RWPE1 (cell line): ENCODE data around the gene NLRP12.
A peak's percentile ranks its signal among the peaks of the same experiment; 100 is the strongest.
"Not testable (repeated sequence)": the region's sequence is repeated elsewhere in the genome, so short reads cannot be mapped to it uniquely, and the experiment has no call there.

Experiments
- CTCF ChIA-PET: fragments of 350-600 bp; sonication (Branson Sonifier 250); formaldehyde crosslinking; extraction: SDS; loops from one replicate; lab custom pipeline; 2021; lab: Yijun Ruan, JAX
- POLR2A ChIA-PET: fragments of 400-600 bp; formaldehyde crosslinking; extraction: SDS; loops from one replicate; lab custom pipeline; 2020; ENCODE audit warnings: antibody characterized with exemption; ENCODE audit not compliant: low non-redundant PET; lab: Yijun Ruan, JAX
- DNase-seq: peaks from one replicate; pipeline ENCODE4 v3.0.0; 2012; ENCODE audit warnings: low spot score
- H3K27ac ChIP-seq: fragments of 450-650 bp; 2 replicates; pipeline ENCODE4 v1.5.1; 2017
- TF ChIP-seq, protein P1 (sequence below): fragments of 450-650 bp; conservative IDR thresholded peaks from 2 replicates; pipeline ENCODE4 v1.5.1; 2017; ENCODE audit warnings: low read depth, mild to moderate bottlenecking

Gene NLRP12

DNA sequence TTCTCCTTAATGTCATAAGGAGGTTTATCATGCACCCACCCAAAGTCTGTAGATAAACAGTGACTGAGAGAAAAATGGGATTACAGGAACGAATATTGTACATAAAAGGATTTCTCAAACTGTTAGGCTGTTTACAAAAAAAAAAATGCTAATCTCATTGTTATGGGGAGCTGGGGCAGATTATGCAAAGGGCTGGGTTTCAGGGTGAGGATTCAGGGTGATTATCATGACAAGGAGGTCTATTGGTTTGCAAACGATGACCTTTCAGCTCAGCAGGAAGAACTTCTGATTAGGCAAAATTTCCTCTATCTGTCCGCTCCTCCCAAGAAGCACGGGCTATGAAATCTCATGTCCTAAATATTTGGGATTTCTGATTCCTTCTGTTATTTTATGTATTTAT is 41.4 kb downstream of the NLRP12 start:
- TF ChIP-seq, protein P1, sequence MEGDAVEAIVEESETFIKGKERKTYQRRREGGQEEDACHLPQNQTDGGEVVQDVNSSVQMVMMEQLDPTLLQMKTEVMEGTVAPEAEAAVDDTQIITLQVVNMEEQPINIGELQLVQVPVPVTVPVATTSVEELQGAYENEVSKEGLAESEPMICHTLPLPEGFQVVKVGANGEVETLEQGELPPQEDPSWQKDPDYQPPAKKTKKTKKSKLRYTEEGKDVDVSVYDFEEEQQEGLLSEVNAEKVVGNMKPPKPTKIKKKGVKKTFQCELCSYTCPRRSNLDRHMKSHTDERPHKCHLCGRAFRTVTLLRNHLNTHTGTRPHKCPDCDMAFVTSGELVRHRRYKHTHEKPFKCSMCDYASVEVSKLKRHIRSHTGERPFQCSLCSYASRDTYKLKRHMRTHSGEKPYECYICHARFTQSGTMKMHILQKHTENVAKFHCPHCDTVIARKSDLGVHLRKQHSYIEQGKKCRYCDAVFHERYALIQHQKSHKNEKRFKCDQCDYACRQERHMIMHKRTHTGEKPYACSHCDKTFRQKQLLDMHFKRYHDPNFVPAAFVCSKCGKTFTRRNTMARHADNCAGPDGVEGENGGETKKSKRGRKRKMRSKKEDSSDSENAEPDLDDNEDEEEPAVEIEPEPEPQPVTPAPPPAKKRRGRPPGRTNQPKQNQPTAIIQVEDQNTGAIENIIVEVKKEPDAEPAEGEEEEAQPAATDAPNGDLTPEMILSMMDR, result no peak
- POLR2A ChIA-PET, result no interaction called here
- no peak for DNase-seq
- CTCF ChIA-PET, result no interaction called here
- no peak overlapping the region for H3K27ac ChIP-seq

DNA sequence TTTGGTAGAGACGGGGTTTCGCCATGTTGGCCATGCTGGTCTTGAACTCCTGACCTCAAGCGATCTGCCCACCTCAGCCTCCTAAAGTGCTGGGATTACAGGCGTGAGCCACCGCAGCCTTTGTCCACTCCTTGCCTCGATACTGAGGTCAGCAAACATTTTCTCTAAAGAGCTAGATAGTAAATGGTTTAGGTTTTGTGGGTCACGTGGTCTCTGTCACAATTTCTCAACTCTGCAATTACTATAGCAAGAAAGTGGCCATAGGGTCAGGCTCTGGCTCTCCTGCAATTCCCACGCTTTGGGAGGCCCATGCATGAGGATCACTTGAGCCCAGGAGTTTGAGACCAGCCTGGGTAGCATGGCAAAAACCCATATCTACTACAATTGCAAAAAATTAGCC is 42.8 kb downstream of the NLRP12 start:
- DNase-seq, POLR2A ChIA-PET, H3K27ac ChIP-seq: not testable (repeated sequence)
- CTCF ChIA-PET, result interaction anchor here (1.0 kb wide), 1 partner anchor 11 kb away, joined by 3 read pairs; no protein-coding TSS in a partner anchor

- POLR2A ChIA-PET, result no interaction called here
- no peak overlapping the region for H3K27ac ChIP-seq
- no peak for DNase-seq
- CTCF ChIA-PET, result interaction anchor here (1.0 kb wide), 1 partner anchor 12 kb away, joined by 3 read pairs; no protein-coding TSS in a partner anchor
- TF ChIP-seq, protein P1, result no peak
Measured at GRCh38 chr19:53780506-53780905, 43.6 kb downstream of the NLRP12 start.

DNA sequence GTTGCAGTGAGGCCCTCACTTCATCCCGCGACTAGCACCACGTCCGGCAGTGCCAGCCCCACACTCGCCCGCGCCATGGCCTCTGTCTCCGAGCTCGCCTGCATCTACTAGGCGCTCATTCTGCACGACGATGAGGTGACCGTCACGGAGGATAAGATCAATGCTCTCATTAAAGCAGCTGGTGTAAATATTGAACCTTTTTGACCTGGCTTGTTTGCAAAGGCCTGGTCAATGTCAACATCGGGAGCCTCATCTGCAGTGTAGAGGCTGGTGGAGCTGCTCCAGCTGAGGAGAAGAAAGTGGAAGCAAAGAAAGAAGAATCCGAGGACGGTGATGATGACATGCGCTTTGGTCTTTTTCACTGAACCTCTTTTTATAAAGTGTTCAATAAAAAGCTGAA is 48.6 kb downstream of the NLRP12 start:
- H3K27ac ChIP-seq, result no peak overlapping the region
- ChIA-PET POLR2A (no interaction called here), CTCF (interaction anchor here (0.6 to 0.7 kb wide), 2 partner anchors 124 to 163 kb away, joined by 3 read pairs; no protein-coding TSS in a partner anchor)
- no peak for DNase-seq
- TF ChIP-seq, protein P1, result no peak

DNA sequence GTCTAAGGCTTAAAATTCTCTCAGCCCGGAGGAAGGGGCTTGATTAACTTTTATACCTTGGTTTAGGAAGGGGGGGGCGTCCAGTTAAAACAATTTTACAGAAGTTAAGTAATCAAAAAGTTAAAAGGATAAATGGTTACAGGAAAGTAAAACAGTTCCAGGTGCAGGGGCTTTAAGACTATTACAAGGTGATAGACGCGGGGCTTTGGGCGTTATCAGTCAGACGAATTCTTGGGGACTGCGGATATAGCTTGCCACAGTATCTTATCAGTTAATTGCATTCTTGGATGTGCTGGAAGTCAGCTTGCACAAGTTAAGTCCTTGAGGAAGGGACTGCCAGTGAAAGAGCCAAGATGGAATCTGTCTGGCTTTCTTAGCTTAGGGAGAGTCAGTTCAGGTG is 49.6 kb downstream of the NLRP12 start:
- CTCF ChIA-PET, result interaction anchor here (0.6 kb wide), 1 partner anchor 25 kb away, joined by 3 read pairs; no protein-coding TSS in a partner anchor
- DNase-seq, POLR2A ChIA-PET, H3K27ac ChIP-seq: not testable (repeated sequence)

- DNase-seq, result no peak
- no peak overlapping the region for H3K27ac ChIP-seq
- ChIA-PET CTCF (no interaction called here), POLR2A (no interaction called here)
- TF ChIP-seq, protein P1, result no peak
Measured at GRCh38 chr19:53773999-53774398, 50.1 kb downstream of the NLRP12 start.

- TF ChIP-seq, protein P1, result peak; percentile 56
- DNase-seq, result peak; percentile 26
- H3K27ac ChIP-seq, result no peak overlapping the region
- ChIA-PET POLR2A (no interaction called here), CTCF (interaction anchor here (0.7 to 1.7 kb wide), 4 partner anchors 20 to 543 kb away, joined by 3 to 12 read pairs (median 4); no protein-coding TSS in a partner anchor)
Measured at GRCh38 chr19:53772943-53773342, 51.2 kb downstream of the NLRP12 start.
